HTR-8/SVneo (cell line): Measurements from ENCODE around the gene FRMD4B.
A peak's percentile ranks its signal among the peaks of the same experiment; 100 is the strongest.
"Not testable (repeated sequence)": the region's sequence is repeated elsewhere in the genome, so short reads cannot be mapped to it uniquely, and the experiment has no call there.

Source experiments
- DNase-seq: peaks from one replicate; pipeline ENCODE4 v3.0.0; 2011; ENCODE audit warnings: low spot score, mixed read lengths; ENCODE audit not compliant: insufficient read length
- FAIRE-seq: peaks from 2 replicates; lab custom pipeline; 2011; peaks lifted over from hg19 to GRCh38; lab: Jason Lieb, UNC

Gene FRMD4B

DNA sequence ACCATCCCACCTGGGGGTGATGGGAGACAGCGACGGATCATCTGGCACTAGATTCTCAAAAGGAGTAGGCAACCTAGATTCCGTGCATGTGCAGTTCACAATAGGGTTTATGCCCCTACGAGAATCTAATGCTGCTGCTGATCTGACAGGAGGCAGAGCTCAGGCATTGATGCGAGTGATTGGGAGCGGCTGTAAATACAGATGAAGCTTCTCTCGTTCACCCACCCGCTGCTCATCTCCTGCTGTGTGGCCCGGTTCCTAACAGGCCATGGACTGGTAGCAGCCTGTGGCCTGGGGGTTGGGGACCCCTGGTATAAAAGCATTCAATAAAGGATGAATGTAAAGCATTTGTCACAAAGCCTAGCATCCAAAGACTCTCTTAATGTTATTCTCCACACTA lies 126.8 kb downstream of the FRMD4B start:
- FAIRE-seq, result no peak
- DNase-seq, result no peak

DNA sequence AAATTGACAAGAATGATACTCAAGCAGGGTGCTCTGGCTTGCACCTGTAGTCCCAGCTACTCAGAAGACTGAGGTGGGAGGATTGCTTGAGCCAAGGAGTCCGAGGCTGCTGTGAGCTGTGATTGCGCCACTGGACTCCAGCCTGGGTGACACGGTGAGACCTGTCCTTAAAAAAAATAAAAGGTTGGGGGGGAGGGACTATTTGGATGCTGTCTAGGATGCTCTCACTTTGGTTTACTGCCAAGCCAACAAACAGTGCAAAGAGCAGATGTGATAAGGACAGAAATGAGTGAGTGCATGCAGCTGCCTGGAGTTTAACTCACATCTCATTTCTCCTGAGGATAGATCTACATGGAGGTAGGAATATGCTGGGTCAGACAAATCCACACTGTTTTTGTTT lies 130.0 kb downstream of the FRMD4B start:
- FAIRE-seq (no peak), DNase-seq (no peak)

DNA sequence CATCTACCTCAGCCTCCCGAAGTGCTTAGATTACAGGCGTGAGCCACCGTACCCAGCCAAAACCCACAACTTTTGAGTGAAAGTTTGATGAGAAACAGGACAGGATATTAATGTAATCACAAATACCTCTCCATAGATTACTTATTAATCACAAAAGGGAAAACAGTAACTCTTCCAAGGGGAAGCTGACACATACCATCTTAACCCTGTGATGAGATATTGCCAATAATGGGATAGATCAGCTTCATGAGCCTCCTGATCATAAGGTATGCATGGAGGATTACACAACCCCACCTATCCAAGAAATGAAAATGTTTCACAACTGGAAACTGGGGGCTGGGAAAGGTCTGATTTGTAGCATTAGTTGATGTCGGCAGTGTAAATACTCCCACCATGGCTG lies 131.5 kb downstream of the FRMD4B start:
- DNase-seq (no peak), FAIRE-seq (no peak)

DNA sequence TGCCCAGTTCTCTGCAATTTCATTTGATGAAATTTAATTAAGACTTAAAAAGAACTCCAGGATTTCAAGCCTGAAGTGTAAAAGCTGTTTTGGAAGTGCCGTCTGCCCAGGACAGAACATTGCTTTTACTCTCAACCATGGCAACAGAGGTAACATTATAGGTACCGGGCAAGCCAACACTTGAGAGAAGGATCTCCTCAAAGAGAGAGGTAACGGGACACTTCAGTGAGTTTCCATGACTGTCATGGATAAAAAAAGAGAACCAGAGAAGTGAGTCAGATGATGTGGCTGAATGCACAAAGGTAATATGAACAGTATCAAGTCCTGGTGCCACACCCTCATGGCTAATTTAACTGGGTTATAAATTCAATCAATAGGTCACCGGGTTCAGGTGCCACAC lies 133.3 kb downstream of the FRMD4B start:
- no peak for FAIRE-seq

DNA sequence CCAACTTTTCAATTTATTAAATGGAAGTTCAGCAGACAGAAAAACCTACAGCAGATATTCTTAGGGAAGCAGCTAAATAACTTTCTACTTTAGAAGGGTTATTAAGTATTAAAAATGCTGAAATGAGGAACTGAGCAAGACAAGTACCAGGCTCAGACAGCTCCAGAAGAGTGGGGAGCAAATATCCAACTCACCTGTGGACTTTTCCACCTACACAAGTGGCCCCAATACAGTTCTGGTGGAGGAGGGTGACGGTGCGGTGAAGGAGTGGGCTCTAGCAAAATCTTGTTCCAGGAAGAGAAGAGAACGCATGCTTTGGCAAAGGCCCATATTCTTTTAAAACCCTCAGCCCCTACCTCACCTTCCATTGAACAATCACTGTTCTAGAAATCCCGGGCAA lies 133.7 kb downstream of the FRMD4B start:
- FAIRE-seq (no peak), DNase-seq (no peak)

More for the DNA sequence above, 133.3 kb downstream of the FRMD4B start:
- no peak for DNase-seq

DNA sequence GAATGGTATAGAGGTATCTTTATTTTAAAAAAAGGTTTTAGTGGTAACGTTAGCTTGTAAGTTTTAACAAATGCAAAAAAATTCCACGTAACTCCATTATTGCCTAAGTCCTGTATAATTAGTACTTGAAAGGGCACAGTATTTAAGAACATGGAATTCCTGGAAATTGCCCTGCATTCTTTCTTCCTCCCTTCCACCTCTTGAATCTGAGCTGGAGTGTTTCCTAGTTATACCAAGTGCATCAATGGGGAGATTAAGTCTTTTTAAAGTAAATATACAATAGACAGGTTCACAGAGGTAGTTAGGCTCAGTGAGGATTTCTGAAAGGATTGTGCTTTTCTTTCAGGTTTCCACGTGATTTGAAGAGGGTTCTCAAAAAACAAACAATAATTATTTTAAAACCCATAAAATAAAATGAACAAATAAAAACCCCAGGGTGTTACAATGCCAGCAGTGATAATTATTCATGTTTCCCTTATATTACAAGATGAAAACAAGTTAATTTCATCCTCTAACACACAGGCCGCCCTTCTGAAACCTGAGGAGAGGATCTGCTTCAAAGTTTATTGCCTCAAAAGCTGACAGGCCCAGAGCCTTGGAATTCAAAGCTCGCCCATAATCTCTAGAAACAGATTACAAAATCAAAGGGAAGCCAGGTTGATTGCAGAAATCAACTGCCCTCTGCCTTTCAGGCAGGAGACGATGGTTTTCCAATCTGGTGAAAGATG lies 134.6 kb downstream of the FRMD4B start:
- DNase-seq (no peak), FAIRE-seq (no peak)

DNA sequence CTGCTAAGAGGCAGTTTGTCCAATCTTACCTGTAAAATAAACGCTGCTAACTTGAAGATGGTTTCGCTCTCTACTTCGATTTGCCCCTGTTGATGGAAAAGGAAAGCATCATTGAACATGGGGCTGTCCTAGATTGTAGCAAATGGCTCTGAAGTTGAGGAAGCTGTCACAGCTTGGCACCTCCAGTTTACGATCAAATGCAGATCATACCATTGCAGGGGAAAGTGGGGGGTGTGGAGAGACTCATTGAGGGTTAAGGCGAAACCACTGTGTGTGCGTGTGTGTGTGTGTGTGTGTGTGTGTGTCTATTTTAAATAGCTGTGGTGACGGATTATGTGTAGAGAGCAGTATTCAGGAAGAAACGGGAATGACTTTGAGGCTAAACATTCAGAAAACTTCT lies 135.9 kb downstream of the FRMD4B start:
- DNase-seq (no peak), FAIRE-seq (no peak)

DNA sequence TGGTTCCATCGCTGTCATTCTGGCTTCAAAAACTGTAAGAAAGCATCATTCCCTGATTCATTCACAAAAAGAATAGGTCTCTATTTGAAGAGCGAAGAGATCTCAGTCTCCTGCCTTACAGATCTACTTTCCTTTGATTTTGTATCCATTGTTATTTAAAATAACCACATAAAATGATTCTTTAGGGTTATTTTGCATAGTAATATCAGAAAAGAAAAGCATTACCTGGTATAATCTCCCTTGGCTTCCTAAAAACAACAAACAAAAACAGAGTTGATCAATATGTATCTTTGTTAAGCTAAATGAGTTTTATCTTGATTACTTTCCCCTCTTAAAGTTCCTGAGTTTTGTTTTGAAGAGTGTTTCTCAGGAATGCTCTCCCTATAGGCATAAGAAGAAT lies 136.9 kb downstream of the FRMD4B start:
- FAIRE-seq (no peak), DNase-seq (no peak)

DNA sequence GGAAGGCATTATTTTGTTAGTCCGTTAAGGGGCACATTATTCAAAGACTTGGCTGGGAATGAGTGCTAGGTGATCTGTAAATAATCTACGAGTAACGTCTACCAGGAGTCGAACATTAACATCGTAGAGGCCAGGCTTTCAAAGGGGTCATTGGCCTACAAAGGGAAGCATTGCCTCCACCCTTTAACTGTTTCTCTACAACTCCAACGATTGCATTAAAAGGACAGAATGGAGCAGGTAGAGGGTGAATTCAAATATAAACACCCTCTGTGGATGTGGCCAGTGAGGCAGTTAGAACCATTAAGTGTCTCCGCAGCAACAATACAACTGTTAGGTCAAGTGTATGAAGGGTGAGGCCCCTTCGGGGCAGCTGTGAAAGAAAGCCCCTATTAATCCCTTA lies 137.5 kb downstream of the FRMD4B start:
- peak; percentile 80 for FAIRE-seq
- no peak for DNase-seq

DNA sequence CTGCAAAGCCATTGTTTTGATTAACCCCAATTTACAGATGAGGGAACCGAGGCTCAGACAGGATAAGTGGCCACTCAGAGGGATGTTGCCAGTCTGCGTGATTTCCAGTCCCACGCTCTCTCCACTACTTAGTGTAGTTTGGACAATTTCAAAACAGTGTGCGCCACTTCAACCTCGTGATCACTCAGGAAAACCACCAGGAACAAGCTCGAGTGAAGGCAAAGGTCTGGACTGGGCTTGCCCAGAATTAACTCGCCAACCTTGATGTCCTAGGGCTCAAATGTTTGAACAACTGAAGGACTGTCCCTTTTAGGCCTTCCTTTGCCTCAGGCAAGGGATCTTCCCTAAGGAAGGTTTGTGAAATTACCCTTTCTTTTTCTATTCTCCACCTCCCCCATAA lies 139.3 kb downstream of the FRMD4B start:
- FAIRE-seq (no peak), DNase-seq (no peak)

DNA sequence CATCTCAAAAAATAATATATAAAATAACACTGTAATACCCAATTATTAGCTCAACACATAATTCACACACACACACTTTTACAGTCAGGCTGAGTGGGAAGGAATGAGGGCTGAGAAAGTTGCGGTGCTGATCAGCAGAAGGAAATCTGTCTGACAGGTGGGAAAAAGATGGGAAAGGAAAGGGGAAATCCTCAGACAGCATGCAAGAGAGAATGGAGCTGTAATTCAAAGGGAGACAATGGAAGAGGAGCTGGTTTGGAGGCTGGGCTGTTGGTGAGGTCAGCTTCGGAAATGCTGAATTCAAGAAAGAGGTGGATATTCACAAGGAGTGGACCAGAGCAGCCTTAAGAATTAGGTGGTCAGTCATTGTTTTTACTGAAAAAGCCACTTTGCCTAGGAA lies 141.8 kb downstream of the FRMD4B start:
- DNase-seq, result no peak
- FAIRE-seq, result no peak

DNA sequence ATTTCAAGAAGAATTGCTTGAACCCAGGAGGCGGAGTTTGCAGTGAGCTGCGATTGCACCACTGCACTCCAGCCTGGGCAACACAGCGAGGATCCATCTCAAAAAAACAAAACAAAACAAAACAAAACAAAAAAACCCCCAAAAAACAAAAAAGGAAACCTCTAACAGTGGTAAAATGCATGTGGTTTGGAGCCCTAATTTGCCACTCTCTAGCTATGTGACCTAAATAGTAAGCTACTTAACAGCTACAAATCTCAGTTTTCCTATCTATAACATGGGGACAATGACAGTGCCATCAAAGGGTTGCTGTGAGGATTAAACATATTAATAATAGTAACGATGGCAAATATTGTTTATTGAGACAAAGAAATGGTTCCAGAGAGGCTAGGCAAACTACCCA lies 144.1 kb downstream of the FRMD4B start:
- FAIRE-seq, result no peak
- no peak for DNase-seq

DNA sequence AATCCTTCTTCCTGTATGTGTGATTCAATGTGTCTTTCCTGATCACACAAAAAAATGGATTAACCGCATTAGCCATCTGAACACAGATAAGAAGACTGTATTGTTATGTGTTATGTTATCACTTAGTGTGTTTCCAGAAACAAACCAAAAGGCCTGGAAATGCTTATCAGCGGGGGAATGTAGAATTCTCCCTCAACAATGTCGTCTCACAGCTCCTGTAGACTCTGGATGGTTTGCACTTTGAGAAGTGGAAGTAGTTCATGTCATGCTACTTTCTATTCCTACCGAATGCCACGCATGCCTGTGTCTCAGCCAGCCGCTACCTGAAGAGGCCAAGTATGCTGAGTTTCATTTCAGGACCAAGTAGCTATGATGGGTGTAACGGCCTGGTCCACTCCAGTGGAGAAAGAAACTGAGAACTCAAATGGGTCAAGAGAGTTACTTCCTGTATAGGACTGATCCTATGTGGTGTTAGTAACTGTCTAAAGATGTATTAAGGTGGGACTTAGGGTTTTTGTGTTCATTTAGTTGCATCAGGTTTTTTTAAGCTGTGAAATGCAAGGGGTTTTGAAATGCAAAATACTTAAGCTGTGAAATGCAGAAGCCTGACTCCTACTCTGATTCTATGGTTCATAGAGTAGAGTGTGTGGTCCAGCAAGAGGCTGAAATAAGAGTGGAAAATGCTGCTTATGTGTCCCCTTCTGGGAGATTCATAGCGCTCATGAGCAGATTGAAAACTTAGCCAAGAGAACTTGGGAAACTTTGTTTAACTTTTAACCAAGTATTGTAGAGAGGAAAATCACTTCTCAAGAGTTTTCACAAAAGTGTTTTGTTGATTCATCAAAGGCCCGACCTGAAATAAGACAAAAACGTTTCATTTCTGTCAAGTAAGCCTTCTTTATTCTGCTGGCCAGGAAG lies 145.0 kb downstream of the FRMD4B start:
- FAIRE-seq (no peak), DNase-seq (no peak)

DNA sequence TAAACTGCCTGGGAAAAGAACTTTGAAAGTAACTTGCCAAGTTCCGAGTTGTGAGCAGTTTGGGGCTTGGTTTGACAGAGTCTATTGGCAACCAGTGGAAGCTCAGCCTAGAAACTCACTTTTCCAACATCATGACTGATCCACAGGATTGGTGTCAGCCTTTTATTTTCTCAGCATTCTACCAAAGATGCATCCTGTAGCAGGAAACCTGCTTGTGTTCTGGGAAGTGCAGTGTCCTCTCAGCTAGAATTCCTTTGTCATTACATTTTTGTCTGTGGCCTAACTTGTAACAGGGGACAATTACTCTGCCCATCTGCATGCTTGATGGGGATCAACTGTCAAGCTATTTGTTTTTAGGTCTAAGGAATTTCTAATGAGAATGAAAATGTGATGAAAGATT lies 146.8 kb downstream of the FRMD4B start:
- no peak for FAIRE-seq
- DNase-seq, result no peak

DNA sequence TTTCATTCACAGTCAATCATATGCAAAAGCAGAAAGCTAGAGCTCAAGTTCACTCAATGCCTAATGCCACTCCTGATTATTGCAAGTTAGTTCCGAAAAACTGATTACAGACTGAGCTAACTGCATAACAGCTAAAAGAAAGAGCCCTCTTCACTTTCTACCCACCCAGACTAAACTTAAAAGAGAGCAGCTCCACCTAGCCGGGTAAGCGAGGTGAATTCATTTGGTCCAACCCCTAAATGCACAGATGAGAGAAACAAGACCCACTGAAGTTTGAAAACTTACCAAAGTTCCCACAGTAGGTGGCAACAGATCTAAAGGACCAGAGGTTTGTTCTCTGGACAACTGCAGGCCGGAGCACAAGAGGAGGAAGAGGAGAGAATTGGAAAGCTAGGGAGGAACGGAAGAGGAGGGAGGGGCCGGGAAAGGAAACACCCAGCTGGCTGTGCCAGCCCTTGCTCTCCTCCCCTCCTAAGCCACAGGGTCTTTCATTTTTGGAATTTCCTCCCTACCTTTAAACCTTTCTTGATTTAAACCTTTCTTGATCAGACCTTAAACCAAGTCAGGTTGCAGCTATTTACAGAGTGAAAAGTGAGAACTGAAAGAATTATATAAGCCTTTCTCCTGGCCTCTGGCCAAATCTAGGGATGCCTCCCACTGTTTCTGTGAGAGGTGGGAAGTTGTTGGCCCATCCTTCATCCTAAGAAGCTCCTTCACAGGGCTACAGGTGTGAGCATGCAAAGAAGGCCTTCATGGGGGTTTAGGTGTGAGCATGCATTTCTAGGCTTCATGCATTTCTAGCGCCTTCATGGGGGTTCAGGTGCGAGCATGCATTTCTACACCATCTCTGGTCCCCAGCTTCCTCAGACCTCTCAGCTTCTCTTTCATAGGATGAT lies 148.8 kb downstream of the FRMD4B start:
- DNase-seq (no peak), FAIRE-seq (no peak)

DNA sequence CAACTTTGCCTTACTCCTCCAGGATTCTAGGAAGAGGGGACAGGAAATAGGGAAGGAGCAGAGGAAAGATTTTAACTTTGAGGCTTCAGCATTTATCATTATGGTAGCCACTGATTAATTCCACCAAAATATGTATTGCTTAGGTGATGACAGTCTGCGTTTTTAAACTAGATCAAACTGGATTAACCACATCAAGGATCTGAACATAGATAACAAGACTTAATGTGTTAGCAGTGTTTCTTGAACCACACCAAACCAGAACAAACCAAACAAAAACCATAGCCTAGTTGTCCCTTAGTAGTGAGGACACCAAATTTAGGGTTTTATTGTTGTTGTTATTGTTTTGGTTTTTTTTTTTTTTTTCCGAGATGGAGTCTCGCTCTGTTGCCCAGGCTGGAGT lies 150.0 kb downstream of the FRMD4B start:
- DNase-seq, result no peak
- no peak for FAIRE-seq

DNA sequence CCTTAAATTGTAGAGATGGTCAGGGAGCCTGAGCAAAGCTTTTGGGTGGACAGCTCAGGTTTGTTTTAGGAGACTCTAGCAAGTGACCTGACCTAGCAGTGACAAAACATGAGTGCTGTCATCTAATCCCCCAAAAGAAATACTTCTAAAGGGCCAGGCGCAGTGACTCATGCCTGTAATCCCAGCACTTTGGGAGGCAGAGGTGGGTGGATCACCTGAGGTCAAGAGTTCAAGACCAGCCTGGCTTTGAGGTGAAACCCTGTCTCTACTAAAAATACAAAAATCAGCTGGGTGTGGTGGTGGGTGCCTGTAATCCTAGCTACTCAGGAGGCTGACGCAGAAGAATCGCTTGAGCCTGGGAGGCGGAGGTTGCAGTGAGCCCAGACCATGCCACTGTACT lies 150.7 kb downstream of the FRMD4B start:
- not testable (repeated sequence) for DNase-seq, FAIRE-seq

DNA sequence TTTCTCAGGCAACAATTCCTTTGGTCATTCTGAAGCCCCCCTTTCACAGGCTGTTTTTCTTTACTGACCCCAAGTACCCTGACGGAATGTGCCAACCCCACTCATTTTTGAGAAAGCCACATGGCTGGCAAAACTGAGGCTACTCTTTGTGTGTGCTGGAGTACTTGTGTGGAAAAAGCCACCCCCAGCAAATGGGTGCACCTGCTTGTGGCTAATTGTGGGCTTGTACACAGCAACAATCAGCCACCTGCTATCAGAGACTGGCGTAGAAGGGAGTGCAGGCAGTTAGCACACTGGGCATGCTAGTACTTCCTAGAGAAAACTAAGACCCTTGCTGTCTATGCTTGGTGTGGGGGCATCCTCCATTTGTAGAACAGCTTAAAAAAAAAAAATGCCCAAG lies 153.4 kb downstream of the FRMD4B start:
- DNase-seq (no peak), FAIRE-seq (no peak)

DNA sequence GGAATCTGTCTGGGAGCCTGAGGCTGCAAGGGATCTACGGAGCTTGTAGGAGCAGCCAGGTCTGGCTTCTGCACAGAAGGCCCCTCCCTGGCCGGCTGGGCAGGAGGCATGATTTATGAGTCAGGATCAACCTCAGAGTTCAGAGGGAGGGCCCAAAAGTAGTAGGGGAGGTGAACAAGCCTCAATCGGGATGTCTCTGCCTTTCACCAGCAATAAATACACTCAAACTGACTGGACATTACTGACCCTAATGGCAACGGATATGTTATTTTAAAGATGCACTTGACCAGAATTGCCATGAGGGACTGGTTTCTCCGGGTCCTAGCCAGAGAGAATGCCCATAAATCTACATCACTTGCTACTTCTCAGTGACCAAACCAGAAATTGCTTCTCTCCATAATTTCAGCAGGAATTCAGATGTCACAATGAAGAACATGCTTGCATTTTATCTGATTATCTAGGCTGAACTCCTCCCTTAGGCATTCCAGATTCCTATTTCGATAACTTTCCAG lies 153.9 kb downstream of the FRMD4B start:
- DNase-seq, result peak; percentile 73
- FAIRE-seq, result peak; percentile 20

DNA sequence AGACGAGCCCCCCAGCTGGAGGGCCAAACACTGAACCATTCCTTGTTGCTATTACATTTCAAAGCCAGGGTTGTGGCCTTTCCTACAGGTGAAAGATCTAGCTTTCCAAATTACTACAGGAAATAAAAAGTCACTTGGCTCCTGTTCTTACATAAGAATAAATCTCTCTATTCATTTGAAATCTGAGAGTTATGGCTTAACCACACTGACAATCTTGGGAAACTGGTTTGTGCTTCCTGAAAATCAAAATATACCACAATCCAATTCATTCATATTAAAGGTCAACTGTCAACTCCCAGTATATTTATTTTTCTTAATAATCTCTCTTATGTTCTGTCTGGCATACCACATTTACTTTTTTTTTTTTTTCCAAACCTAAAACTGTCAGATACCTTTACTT lies 159.8 kb downstream of the FRMD4B start:
- FAIRE-seq (no peak), DNase-seq (no peak)
